Measurements from ENCODE around the gene VEGFC.

Gene VEGFC

GRCh38 chr4:176680668-176681180 is 112.0 kb downstream of the VEGFC start:
- DNase-seq (ENCODE audit: low read depth), result no peak

DNA sequence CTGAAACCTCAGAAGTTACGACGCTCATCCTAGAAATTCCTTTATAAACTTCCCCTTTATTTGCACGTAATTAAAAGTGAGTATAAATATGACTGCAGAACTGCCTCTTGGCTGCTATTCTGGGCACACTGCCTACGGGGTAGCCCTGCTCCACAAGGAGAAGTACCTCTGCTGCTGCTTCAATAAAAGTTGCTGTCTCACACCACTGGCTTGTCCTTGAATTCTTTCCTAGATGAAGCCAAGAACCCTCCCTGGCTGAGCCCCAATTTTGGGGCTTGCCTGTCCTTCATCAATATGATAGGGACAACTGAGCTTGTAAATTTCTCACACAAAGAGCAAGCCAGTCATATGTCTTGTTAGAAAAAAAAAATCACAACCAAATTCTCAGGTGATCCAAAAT is 115.8 kb downstream of the VEGFC start:
- no peak for DNase-seq (ENCODE audit: low read depth)

DNA sequence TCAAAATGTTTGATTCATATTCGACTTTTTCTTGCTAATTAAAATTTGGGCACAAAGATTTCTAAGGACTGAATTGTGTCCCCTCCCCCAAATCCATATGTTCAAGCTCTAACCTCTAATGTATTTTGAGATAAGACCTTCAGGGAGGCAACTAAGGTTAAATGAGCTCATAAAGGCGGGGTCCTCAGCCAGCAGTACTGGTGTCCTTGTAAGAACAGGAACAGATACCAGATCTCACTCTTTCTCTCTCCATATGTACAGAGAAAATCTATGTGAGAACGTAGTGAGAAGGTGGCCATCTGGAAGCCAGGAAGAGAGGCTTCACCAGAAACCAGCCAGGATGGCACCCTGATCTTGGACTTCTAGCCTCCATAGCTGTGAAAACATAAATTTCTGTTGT is 116.9 kb downstream of the VEGFC start:
- DNase-seq (ENCODE audit: low read depth), result no peak

GRCh38 chr4:176671532-176671931 is 121.2 kb downstream of the VEGFC start:
- DNase-seq (ENCODE audit: low read depth), result no peak

DNA sequence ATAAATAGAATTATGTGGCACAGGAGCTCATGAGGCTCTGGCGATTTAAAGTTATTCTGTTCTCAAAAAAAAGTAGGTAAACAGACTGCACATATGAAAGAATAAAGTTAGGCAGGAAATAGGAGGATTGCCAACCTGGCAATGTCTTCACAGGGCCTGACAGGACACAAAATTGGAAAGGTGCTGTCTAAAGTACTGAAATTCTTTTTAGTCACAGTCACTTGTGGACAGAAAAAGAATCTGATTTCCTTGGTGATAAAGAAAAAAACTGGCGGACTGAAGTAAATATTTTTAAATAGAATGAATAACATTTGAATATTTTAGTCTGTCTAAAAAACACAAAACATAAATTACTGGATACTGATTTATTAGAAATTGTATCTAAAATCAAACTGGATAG is 124.4 kb downstream of the VEGFC start:
- no peak for DNase-seq (ENCODE audit: low read depth)

DNA sequence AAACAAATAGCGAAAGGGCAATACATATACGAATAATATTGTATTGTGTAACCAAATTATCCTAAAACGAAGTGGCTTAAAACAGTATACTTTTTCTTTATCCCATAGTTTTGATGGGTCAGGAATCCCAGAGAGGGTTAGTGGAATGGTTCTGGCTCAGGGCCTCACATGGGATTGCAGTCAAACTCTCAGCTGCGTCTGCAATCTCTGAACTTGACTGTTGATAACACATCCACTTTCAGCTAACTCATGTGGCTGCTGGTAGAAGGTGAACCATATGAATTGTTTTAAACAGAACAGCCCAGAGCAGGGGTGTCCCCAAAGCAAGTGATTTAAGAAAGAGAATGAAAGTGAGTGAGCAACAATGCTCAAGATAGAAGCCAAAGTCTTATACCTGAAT is 127.8 kb downstream of the VEGFC start:
- no peak for DNase-seq (ENCODE audit: low read depth)

GRCh38 chr4:176660561-176660960 is 132.2 kb downstream of the VEGFC start:
- no peak for DNase-seq (ENCODE audit: low read depth)

- no peak for DNase-seq (ENCODE audit: low read depth)
These were observed 136.6 kb downstream of the VEGFC start for GRCh38 chr4:176656108-176656507.

DNA sequence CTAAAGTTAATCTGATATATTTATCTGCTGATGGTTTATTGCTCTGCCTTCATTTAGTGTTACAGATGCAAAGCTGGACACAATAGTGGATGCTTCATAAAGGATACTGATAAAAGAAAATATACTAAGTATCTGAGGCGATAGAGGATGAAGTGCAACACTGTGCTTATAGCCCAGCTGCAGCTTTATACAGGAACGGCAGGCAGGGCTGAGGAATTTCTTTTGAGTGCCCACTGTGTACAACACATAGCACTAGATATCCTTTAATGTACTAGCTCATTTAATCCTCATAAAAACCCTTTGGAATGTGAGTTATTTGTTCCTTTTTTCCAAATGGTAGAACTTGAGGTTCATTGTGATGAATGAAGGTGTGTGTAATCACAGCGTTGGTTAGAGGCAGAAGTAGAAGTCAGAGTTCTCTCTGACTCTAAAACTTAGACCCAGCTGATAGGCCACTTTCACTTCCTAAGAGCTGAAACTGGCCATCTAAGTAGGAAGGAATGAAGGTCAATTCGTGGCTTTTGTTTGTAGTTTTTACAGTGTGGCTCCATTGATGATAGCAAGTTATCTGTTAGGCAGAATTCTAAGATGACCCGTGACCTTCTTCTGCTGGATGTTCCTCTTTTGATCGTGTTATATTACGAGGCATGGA is 138.0 kb downstream of the VEGFC start:
- DNase-seq (ENCODE audit: low read depth), result no peak

DNA sequence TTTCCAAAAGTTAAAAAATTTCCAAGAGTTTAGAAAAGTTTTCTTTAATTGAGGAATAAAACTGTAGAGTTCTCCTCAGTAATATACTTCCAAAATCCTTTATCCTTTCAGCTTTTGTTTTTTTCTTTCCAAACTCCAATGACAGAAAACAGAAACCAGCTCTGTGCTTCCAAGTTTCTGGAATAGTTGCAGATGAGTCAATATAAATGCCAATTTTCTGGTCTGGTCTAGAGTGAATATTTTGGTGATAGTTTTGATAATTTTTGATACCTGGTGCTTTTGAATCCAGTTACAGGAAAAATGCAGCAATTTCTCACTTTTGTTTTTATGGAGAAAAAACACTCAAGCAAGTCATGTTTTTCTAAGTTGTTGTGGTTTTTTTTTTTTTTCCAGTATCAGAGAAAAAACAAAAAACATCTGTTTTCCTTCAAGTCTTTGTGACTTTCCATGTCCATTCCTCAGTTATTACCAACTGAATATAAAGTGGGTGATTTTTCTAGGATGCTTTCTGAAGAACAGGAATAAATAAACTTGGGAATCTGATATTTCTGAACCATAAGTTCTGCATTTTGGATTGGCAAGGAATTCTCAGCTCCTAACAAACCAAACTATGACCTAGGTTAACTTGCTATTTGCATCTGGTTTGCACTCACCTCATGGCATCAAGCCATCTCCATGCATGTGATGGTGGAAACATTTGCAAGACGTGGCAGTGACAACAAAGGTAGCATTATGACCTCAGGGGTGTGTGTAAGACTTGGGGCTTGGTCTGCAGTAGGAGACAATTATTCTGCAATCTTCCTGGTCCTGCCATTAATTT is 139.1 kb downstream of the VEGFC start:
- no peak for DNase-seq (ENCODE audit: low read depth)

DNA sequence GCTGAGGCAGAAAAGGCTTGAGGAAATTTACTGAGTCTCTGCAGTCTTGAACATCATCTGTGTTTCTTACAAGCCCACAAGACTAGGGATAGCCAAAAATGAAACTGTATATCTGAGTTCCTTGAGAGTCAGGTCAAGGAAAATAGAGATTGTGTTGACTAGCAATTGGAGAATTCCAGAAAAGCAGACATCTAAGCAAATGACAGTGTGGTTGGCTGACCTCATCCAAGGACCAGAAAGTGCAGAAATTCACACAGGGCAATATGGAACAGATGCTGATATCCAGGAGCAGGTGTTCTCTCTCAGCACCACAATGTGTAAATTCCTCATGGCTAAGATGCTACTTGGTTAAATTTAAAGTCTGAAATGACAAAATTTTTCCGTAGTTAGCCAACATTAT is 146.4 kb downstream of the VEGFC start:
- DNase-seq (ENCODE audit: low read depth), result no peak

- no peak for DNase-seq (ENCODE audit: low read depth)
These were observed 147.3 kb downstream of the VEGFC start for GRCh38 chr4:176645246-176645960.

- no peak for DNase-seq (ENCODE audit: low read depth)
These were observed 150.2 kb downstream of the VEGFC start for GRCh38 chr4:176642472-176642871.

DNA sequence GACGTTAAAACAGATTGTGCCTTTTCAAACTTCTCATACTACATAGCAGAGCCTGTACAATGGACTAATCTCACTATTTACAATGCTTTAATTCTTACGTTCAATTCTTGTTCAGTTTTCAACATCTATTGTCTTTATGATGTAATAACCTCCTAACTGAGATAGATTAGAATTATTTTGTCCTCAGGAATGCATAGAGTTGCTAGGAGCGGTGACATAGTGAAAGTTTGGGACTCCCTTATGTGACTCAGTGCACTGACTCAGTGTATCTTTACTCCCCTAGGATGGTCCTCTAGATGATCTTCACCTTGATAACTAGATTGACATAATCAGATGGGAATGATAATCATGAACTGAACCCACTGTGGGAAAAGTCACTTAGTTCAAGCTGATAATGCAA is 151.5 kb downstream of the VEGFC start:
- DNase-seq (ENCODE audit: low read depth), result no peak

DNA sequence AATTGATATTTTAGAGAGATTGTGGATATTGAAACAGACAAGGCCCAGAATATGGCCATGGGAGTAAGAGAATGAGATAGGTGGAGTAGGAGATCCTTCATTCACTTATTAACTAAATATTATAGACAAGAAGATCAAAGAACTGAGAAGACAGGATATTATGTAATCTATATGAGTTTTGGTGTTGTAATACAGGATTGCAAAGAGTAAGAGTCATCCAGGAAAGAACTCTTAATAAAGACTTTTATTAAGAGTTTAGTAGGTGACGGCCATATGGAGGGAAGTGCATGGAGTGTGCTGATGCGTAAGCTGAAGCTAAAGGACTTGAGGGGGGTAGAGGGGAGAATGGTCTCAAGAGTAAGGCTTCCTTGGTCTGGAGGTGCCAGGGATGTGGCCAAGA is 153.7 kb downstream of the VEGFC start:
- DNase-seq (ENCODE audit: low read depth), result no peak

- DNase-seq (ENCODE audit: low read depth), result no peak
These were observed 156.4 kb downstream of the VEGFC start for GRCh38 chr4:176636292-176636691.

GRCh38 chr4:176635372-176636261 is 157.1 kb downstream of the VEGFC start:
- peak; percentile 53 for DNase-seq (ENCODE audit: low read depth)

Measured in fibroblast of the conjunctiva (primary cell).